HEK293 (cell line): ENCODE measurements around the gene SLC38A3.

Experiments
- CTCF ChIA-PET: fragments of 350-600 bp; formaldehyde crosslinking; extraction: SDS; loops from one replicate; lab custom pipeline; 2021; ENCODE audit warnings: antibody characterized with exemption; lab: Yijun Ruan, JAX
- POLR2A ChIA-PET: fragments of 300-600 bp; formaldehyde crosslinking; extraction: SDS; loops from one replicate; lab custom pipeline; 2020; ENCODE audit warnings: antibody characterized with exemption, inconsistent platforms; lab: Yijun Ruan, JAX
- H3K27ac ChIP-seq: fragments of 200-500 bp; sonication (Bioruptor generic); 2 replicates; pipeline ENCODE4 v1.5.1; 2014; ENCODE audit warnings: low read depth, low read length, control low read depth, inconsistent platforms; ENCODE audit errors: extremely low read depth
- H3K36me3 ChIP-seq, 2 experiments: fragments of 200-500 bp in 1 of 2; sonication (Bioruptor generic) in 1 of 2; 1 replicate in 1 of 2; 2 replicates in 1 of 2; pipeline ENCODE4 v1.5.1; 2014 to 2017; ENCODE audit warnings: inconsistent platforms in 2 of 2, low read length in 2 of 2; ENCODE audit not compliant: control insufficient read depth in 2 of 2, insufficient read depth in 1 of 2
- H3K4me1 ChIP-seq: fragments of 200-500 bp; sonication (Bioruptor generic); 2 replicates; pipeline ENCODE4 v1.5.1; 2014; ENCODE audit warnings: mild to moderate bottlenecking, low read length, inconsistent platforms; ENCODE audit not compliant: control insufficient read depth, insufficient read depth
- H3K4me3 ChIP-seq: 2 replicates; pipeline ENCODE4 v1.5.1; 2011; ENCODE audit warnings: low read depth, mild to moderate bottlenecking, control low read depth, low read length, moderate library complexity
- H3K9me3 ChIP-seq: fragments of 200-500 bp; sonication (Bioruptor generic); 2 replicates; pipeline ENCODE4 v1.5.1; 2014; ENCODE audit warnings: low read depth, low read length, inconsistent platforms; ENCODE audit not compliant: control insufficient read depth, insufficient read depth
- BCL11A ChIP-seq: fragments of 450-650 bp; formaldehyde crosslinking; IDR thresholded peaks from 2 replicates; pipeline ENCODE4 v1.5.1; 2016; ENCODE audit warnings: low read depth, missing biosample characterization, missing genetic modification characterization
- BCL6B ChIP-seq: fragments of 450-650 bp; formaldehyde crosslinking; IDR thresholded peaks from 2 replicates; pipeline ENCODE4 v1.5.1; 2017; ENCODE audit warnings: missing biosample characterization, missing genetic modification characterization
- GLI4 ChIP-seq: fragments of 450-650 bp; formaldehyde crosslinking; IDR thresholded peaks from 2 replicates; pipeline ENCODE4 v1.5.1; 2016; ENCODE audit warnings: missing biosample characterization, missing genetic modification characterization
- OVOL3 ChIP-seq: fragments of 450-650 bp; formaldehyde crosslinking; IDR thresholded peaks from 2 replicates; pipeline ENCODE4 v1.5.1; 2016; ENCODE audit warnings: missing biosample characterization, missing genetic modification characterization
- SETDB1 ChIP-seq: IDR thresholded peaks from one replicate; pipeline ENCODE4 v1.6.1; 2017; ENCODE audit warnings: mild to moderate bottlenecking, low read length, moderate library complexity, mixed read lengths; ENCODE audit not compliant: insufficient read length
- TRIM28 ChIP-seq: IDR thresholded peaks from 2 replicates; pipeline ENCODE4 v1.6.1; 2011; ENCODE audit warnings: low read length, control low read depth, borderline replicate concordance
- WT1 ChIP-seq: fragments of 450-650 bp; formaldehyde crosslinking; IDR thresholded peaks from 2 replicates; pipeline ENCODE4 v1.5.1; 2016; ENCODE audit warnings: missing biosample characterization, missing genetic modification characterization
- ZBTB17 ChIP-seq: fragments of 450-650 bp; formaldehyde crosslinking; IDR thresholded peaks from 2 replicates; pipeline ENCODE4 v1.5.1; 2016; ENCODE audit warnings: missing biosample characterization, missing genetic modification characterization
- ZBTB6 ChIP-seq: fragments of 450-650 bp; formaldehyde crosslinking; IDR thresholded peaks from 2 replicates; pipeline ENCODE4 v1.5.1; 2017; ENCODE audit warnings: missing biosample characterization, missing genetic modification characterization
- ZNF146 ChIP-seq: fragments of 450-650 bp; formaldehyde crosslinking; IDR thresholded peaks from 2 replicates; pipeline ENCODE4 v1.5.1; 2016; ENCODE audit warnings: missing biosample characterization, missing genetic modification characterization
- ZNF148 ChIP-seq: fragments of 450-650 bp; formaldehyde crosslinking; IDR thresholded peaks from 2 replicates; pipeline ENCODE4 v1.5.0; 2017; ENCODE audit warnings: missing biosample characterization, missing genetic modification characterization, borderline replicate concordance
- ZNF175 ChIP-seq: fragments of 450-650 bp; formaldehyde crosslinking; IDR thresholded peaks from 2 replicates; pipeline ENCODE4 v1.5.1; 2016; ENCODE audit warnings: missing biosample characterization, missing genetic modification characterization
- ZNF19 ChIP-seq: fragments of 450-650 bp; formaldehyde crosslinking; IDR thresholded peaks from 2 replicates; pipeline ENCODE4; 2016; ENCODE audit warnings: missing biosample characterization, missing genetic modification characterization, low read depth
- ZNF23 ChIP-seq: fragments of 450-650 bp; formaldehyde crosslinking; IDR thresholded peaks from 2 replicates; pipeline ENCODE4 v1.5.1; 2016; ENCODE audit warnings: missing biosample characterization, missing genetic modification characterization, borderline replicate concordance
- ZNF248 ChIP-seq: fragments of 450-650 bp; formaldehyde crosslinking; IDR thresholded peaks from 2 replicates; pipeline ENCODE4 v1.5.1; 2017; ENCODE audit warnings: missing biosample characterization, missing genetic modification characterization
- ZNF350 ChIP-seq: fragments of 450-650 bp; formaldehyde crosslinking; IDR thresholded peaks from 2 replicates; pipeline ENCODE4 v1.5.0; 2017; ENCODE audit warnings: missing biosample characterization, mild to moderate bottlenecking, missing genetic modification characterization
- ZNF423 ChIP-seq: fragments of 450-650 bp; formaldehyde crosslinking; IDR thresholded peaks from 2 replicates; pipeline ENCODE4 v1.5.1; 2016; ENCODE audit warnings: missing biosample characterization, missing genetic modification characterization
- ZNF473 ChIP-seq: fragments of 450-650 bp; formaldehyde crosslinking; IDR thresholded peaks from 2 replicates; pipeline ENCODE4 v1.5.1; 2017; ENCODE audit warnings: missing biosample characterization, missing genetic modification characterization
- ZNF510 ChIP-seq: fragments of 450-650 bp; formaldehyde crosslinking; IDR thresholded peaks from 2 replicates; pipeline ENCODE4 v1.5.1; 2018; ENCODE audit warnings: mild to moderate bottlenecking, missing genetic modification characterization, missing biosample characterization; ENCODE audit not compliant: insufficient replicate concordance
- ZNF548 ChIP-seq: fragments of 450-650 bp; formaldehyde crosslinking; IDR thresholded peaks from 2 replicates; pipeline ENCODE4 v1.5.1; 2016; ENCODE audit warnings: missing biosample characterization, missing genetic modification characterization
- ZNF549 ChIP-seq: fragments of 450-650 bp; IDR thresholded peaks from 2 replicates; pipeline ENCODE4 v1.5.1; 2018; ENCODE audit warnings: missing biosample characterization, missing genetic modification characterization, mild to moderate bottlenecking, inconsistent platforms, moderate library complexity
- ZNF561 ChIP-seq: fragments of 450-650 bp; IDR thresholded peaks from 2 replicates; pipeline ENCODE4 v1.5.1; 2018; ENCODE audit warnings: missing biosample characterization, missing genetic modification characterization, borderline replicate concordance
- ZNF571 ChIP-seq: fragments of 450-650 bp; formaldehyde crosslinking; IDR thresholded peaks from 2 replicates; pipeline ENCODE4 v1.5.0; 2017; ENCODE audit warnings: missing biosample characterization, missing genetic modification characterization
- ZNF654 ChIP-seq: fragments of 450-650 bp; formaldehyde crosslinking; IDR thresholded peaks from 2 replicates; pipeline ENCODE4 v1.5.1; 2016; ENCODE audit warnings: low read depth, missing biosample characterization, missing genetic modification characterization
- ZNF670 ChIP-seq: fragments of 450-650 bp; formaldehyde crosslinking; IDR thresholded peaks from 2 replicates; pipeline ENCODE4 v1.5.1; 2016; ENCODE audit warnings: missing biosample characterization, missing genetic modification characterization, low read depth
- ZNF677 ChIP-seq: fragments of 450-650 bp; IDR thresholded peaks from 2 replicates; pipeline ENCODE4 v1.5.0; 2018; ENCODE audit warnings: missing biosample characterization, mild to moderate bottlenecking, missing genetic modification characterization, moderate library complexity
- ZSCAN23 ChIP-seq: fragments of 450-650 bp; formaldehyde crosslinking; IDR thresholded peaks from 2 replicates; pipeline ENCODE4 v1.5.1; 2016; ENCODE audit warnings: missing biosample characterization, missing genetic modification characterization

SLC38A3 gene

GRCh38 chr3:50221411-50222168 is 16.5 kb downstream of the SLC38A3 start:
- TF ChIP-seq ZNF248 (tag by site-specific recombination) (no peak), WT1 (no peak)
- ChIA-PET CTCF (interaction anchor here (0.6 to 17.6 kb wide), 4 partner anchors 28 to 111 kb away, joined by 3 to 237 read pairs (median 4); partner anchors contain the start of gene GNAT1), POLR2A (interaction anchor here (0.6 kb wide), 1 partner anchor 1279 kb away, joined by 4 read pairs; no protein-coding TSS in a partner anchor)
- Histone ChIP-seq H3K27ac (no peak overlapping the region), H3K9me3 (no peaks in the 10 kb centered on the region), H3K4me1 (no peaks in the 10 kb centered on the region), H3K36me3 (peaks cover 0 to 5% of the 10 kb centered on the region in 2 experiments; a peak in 1 of 3 replicates), H3K4me3 (no peak overlapping the region)

GRCh38 chr3:50222169-50222528 is 17.1 kb downstream of the SLC38A3 start:
- CTCF ChIA-PET: interaction anchor here (0.6 to 17.6 kb wide), 2 partner anchors 29 to 111 kb away, joined by 5 to 237 read pairs; partner anchors contain the start of gene GNAT1
- peaks cover 0 to 5% of the 10 kb centered on the region in 2 experiments; a peak in 1 of 3 replicates for H3K36me3 ChIP-seq
- POLR2A ChIA-PET: interaction anchor here (0.6 kb wide), 1 partner anchor 1278 kb away, joined by 4 read pairs; no protein-coding TSS in a partner anchor
- H3K4me3 ChIP-seq: no peak overlapping the region
- H3K4me1 ChIP-seq: no peaks in the 10 kb centered on the region
- no peak overlapping the region for H3K27ac ChIP-seq
- no peaks in the 10 kb centered on the region for H3K9me3 ChIP-seq
- no peak for TF ChIP-seq ZNF146 (tag by site-specific recombination)
- TF ChIP-seq TRIM28: no peak
- TF ChIP-seq ZNF19: no peak
- no peak for TF ChIP-seq ZBTB17 (tag by site-specific recombination)
- TF ChIP-seq BCL11A (tag by site-specific recombination): no peak
- TF ChIP-seq ZNF423 (tag by site-specific recombination): no peak
- TF ChIP-seq ZNF350 (tag by site-specific recombination): no peak
- no peak for TF ChIP-seq SETDB1
- no peak for TF ChIP-seq ZNF677 (tag by site-specific recombination)
- TF ChIP-seq ZNF548 (tag by site-specific recombination): no peak
- TF ChIP-seq OVOL3: no peak
- no peak for TF ChIP-seq ZNF571 (tag by site-specific recombination)

GRCh38 chr3:50224639-50225038 is 19.6 kb downstream of the SLC38A3 start:
- Histone ChIP-seq H3K36me3 (no peaks in the 10 kb centered on the region), H3K27ac (no peak overlapping the region), H3K4me3 (no peak overlapping the region), H3K4me1 (no peaks in the 10 kb centered on the region), H3K9me3 (no peaks in the 10 kb centered on the region)
- ChIA-PET POLR2A (interaction anchor here (1.0 kb wide), 1 partner anchor 20 kb away, joined by 8 read pairs; no protein-coding TSS in a partner anchor), CTCF (interaction anchor here (0.5 to 17.6 kb wide), 13 partner anchors 12 to 101 kb away, joined by 3 to 237 read pairs (median 4); partner anchors contain the start of genes GNAI2 and GNAT1)
- TF ChIP-seq GLI4 (no peak), BCL6B (no peak), ZSCAN23 (tag by site-specific recombination) (no peak), ZNF473 (tag by site-specific recombination) (no peak), ZNF549 (no peak), ZBTB6 (no peak), ZNF654 (tag by site-specific recombination) (no peak), ZNF23 (tag by site-specific recombination) (no peak), ZNF175 (tag by site-specific recombination) (no peak), ZNF510 (no peak), ZNF561 (tag by site-specific recombination) (no peak), ZNF146 (tag by site-specific recombination) (no peak), ZNF148 (tag by site-specific recombination) (no peak), ZNF670 (tag by site-specific recombination) (no peak)
